Lung (tissue), 12 donors: ENCODE results near the gene SNIP1. TPM values are rescaled to one million over a fixed set of nuclear protein-coding genes. Genes with fewer than 3 reads are reported as not detected.

ENCODE experiments used
- ATAC-seq: fragments of 200-7000 bp; cut with Tn5 transposase; one replicate; pipeline ENCODE4 v1.9.1; 2020; ENCODE audit warnings: moderate number of reproducible peaks; ENCODE audit not compliant: insufficient read depth, low FRiP score
- DNase-seq, 3 donors: peaks; one replicate each; pipeline ENCODE4 v3.0.0-alpha.2; 2013 to 2017
- H3K27ac ChIP-seq, 2 donors: one replicate each; pipeline ENCODE4 v1.5.1; 2013; ENCODE audit warnings: mild to moderate bottlenecking in 2 of 2, moderate library complexity in 2 of 2, control low read depth in 1 of 2, inconsistent platforms in 1 of 2, low read depth in 1 of 2, low read length in 1 of 2
- H3K27me3 ChIP-seq, 3 donors: one replicate each; pipeline ENCODE4 v1.5.1; 2013; ENCODE audit warnings: low read length in 2 of 3; ENCODE audit not compliant: control insufficient read depth in 3 of 3, insufficient read depth in 3 of 3
- H3K36me3 ChIP-seq, 4 donors: one replicate each; pipeline ENCODE4 v1.5.1; 2013; ENCODE audit warnings: low read length in 4 of 4, mild to moderate bottlenecking in 1 of 4, moderate library complexity in 1 of 4; ENCODE audit not compliant: control insufficient read depth in 4 of 4, insufficient read depth in 4 of 4
- H3K4me1 ChIP-seq, 5 donors: one replicate each; pipeline ENCODE4 v1.5.1; 2013; ENCODE audit warnings: low read length in 5 of 5, mild to moderate bottlenecking in 2 of 5, moderate library complexity in 1 of 5; ENCODE audit not compliant: control insufficient read depth in 5 of 5, insufficient read depth in 5 of 5
- H3K4me3 ChIP-seq: one replicate; pipeline ENCODE4 v1.5.1; 2013; ENCODE audit warnings: mild to moderate bottlenecking, control low read depth, moderate library complexity
- H3K9ac ChIP-seq, 2 donors: one replicate each; pipeline ENCODE4 v1.5.1; 2013; ENCODE audit warnings: low read length in 2 of 2, control low read depth in 1 of 2; ENCODE audit not compliant: insufficient read depth in 1 of 2
- H3K9me3 ChIP-seq, 4 donors: one replicate each; pipeline ENCODE4 v1.5.1; 2013; ENCODE audit warnings: low read length in 3 of 4, mild to moderate bottlenecking in 1 of 4, moderate library complexity in 1 of 4; ENCODE audit not compliant: control insufficient read depth in 4 of 4, insufficient read depth in 3 of 4
- WGBS, 2 donors: extraction: QIAGEN DNeasy Blood & Tissue Kit; methylation state at CpG; one replicate each; pipeline ENCODE4 v1.1.7; 2013; 5-methylcytosine and 5-hydroxymethylcytosine counted together
- polyA plus RNA-seq, 2 donors: library from polyadenylated mRNA; stranded (reverse); fragments of 200-250 nt; gene quantifications; one replicate each; pipeline ENCODE4 v1.2.1, GENCODE V29; 2013
- total RNA-seq, 2 donors: library from RNA; depleted of rRNA in 1 of 2; stranded (reverse); fragments of >200 nt in 1 of 2; gene quantifications; one replicate each; pipeline ENCODE4 v1.2.1, GENCODE V29; 2014 to 2021
- TF ChIP-seq, protein P1 (sequence below): IDR thresholded peaks from 2 replicates; pipeline ENCODE4 v1.5.1; 2012; ENCODE audit warnings: mild to moderate bottlenecking; ENCODE audit errors: control extremely low read depth, extremely low read depth
- donor health status: control.
- donor health status: control.
- donor health status: Bipolar disorder and iron deficiency.
- donor health status: healthy.
- donor health status: DM: yes; HTN: yes; CAD: no.

Gene SNIP1
- total and polyA plus RNA-seq, 4 donors = 4.5 to 22.4 (median 9.8) TPM

DNA sequence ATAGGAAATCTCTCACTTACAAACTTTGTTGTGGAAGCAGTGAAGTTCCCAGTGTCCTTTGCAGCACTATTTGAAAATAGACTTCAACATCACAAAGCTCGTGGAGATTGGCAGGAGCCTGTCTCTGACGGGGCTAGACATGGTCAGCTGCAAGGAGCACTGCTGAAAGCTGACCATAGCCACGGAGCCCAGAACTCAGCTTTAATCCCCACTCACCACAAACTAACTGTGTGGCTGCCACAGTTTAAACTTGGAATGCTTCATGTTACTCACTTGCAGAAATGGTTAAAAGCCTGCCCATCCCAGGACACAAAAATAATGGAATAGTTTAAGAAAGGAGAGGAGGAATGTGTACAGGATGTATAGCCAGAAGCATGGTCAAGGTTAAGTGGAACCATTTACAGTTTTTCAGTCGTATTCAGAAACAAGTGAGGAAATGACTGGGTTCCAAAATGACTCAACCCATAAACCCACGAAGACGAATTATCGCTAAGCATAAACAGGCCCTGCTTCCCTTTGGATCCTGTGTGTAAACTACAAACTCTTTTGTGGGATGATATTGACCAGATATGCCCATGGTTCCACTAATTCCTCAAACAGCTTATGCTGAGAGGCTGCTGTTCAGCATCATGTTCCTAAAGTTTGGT is 20.9 kb upstream of the SNIP1 start:
- Histone ChIP-seq H3K4me1 (no peaks in the 10 kb centered on the region), H3K27ac (no peak overlapping the region), H3K27me3 (no peaks in the 10 kb centered on the region), H3K9me3 (no peaks in the 10 kb centered on the region), H3K4me3 (no peak overlapping the region), H3K36me3 (peaks cover 49 to 65% (median 52%) of the 10 kb centered on the region in 4 donors), H3K9ac (no peak overlapping the region)
- DNase-seq (no peak), ATAC-seq (no peak)
- 80% methylated on average over 7 of the region's 7 CpGs for WGBS, 2 donors
- TF ChIP-seq, protein P1, sequence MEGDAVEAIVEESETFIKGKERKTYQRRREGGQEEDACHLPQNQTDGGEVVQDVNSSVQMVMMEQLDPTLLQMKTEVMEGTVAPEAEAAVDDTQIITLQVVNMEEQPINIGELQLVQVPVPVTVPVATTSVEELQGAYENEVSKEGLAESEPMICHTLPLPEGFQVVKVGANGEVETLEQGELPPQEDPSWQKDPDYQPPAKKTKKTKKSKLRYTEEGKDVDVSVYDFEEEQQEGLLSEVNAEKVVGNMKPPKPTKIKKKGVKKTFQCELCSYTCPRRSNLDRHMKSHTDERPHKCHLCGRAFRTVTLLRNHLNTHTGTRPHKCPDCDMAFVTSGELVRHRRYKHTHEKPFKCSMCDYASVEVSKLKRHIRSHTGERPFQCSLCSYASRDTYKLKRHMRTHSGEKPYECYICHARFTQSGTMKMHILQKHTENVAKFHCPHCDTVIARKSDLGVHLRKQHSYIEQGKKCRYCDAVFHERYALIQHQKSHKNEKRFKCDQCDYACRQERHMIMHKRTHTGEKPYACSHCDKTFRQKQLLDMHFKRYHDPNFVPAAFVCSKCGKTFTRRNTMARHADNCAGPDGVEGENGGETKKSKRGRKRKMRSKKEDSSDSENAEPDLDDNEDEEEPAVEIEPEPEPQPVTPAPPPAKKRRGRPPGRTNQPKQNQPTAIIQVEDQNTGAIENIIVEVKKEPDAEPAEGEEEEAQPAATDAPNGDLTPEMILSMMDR = no peak

- H3K9me3 ChIP-seq = peaks cover 0 to 2% (median 0%) of the 10 kb centered on the region in 4 donors
- DNase-seq (no peak), ATAC-seq (no peak)
- no peak overlapping the region for H3K27ac ChIP-seq
- H3K4me3 ChIP-seq = no peak overlapping the region
- 94 to 96% methylated on average over 3 of the region's 3 CpGs for WGBS, 2 donors
- peaks cover 59 to 80% (median 66%) of the 10 kb centered on the region in 4 donors for H3K36me3 ChIP-seq
- no peaks in the 10 kb centered on the region for H3K4me1 ChIP-seq
- H3K9ac ChIP-seq = no peak overlapping the region
- TF ChIP-seq, protein P1 = no peak
- no peaks in the 10 kb centered on the region for H3K27me3 ChIP-seq
These were observed 16.6 kb upstream of the SNIP1 start for GRCh38 chr1:37570528-37571334.

DNA sequence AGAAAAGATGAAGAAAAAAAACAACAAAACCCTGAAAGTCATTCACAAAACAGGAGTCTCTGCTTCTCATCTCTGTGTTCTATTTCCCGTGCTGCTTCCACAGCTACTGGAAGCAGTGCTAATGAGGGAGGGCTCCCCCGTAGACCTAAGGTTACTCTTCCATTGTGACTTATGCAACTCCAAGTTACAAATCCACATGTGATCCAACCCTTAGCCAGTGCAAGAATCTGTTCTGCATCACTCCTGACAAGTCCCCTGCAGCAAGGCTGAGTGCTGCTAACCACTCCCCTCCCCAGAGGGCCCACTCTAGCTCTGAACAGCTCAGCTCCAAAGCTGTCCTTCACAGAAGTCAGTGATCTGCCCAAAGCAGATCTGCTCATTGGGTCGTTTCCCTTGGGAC is 12.9 kb upstream of the SNIP1 start:
- peaks cover 36 to 59% (median 49%) of the 10 kb centered on the region in 4 donors for H3K36me3 ChIP-seq

More for the DNA sequence above, 12.9 kb upstream of the SNIP1 start:
- TF ChIP-seq, protein P1 = no peak
- WGBS, 2 donors = 87 to 92% methylated on average over 3 of the region's 3 CpGs
- Histone ChIP-seq H3K27me3 (no peaks in the 10 kb centered on the region), H3K4me3 (no peak overlapping the region), H3K9ac (no peak overlapping the region), H3K27ac (no peak overlapping the region), H3K4me1 (no peaks in the 10 kb centered on the region), H3K9me3 (peaks cover 0 to 2% (median 0%) of the 10 kb centered on the region in 4 donors)
- DNase-seq = no peak
- no peak for ATAC-seq
